Esophagus mucosa (tissue), 1 donor: ENCODE data around the gene ARID5B. TPM values are rescaled to one million over a fixed set of nuclear protein-coding genes. Genes with fewer than 3 reads are reported as not detected.

Source experiments
- ATAC-seq: fragments of 200-7000 bp; cut with Tn5 transposase; one replicate; pipeline ENCODE4 v1.9.1; 2020
- total RNA-seq: library from RNA; stranded (reverse); gene quantifications from one replicate; pipeline ENCODE4 v1.2.4, GENCODE V29; 2023
- donor health status: DM: yes; HTN: yes; CAD: no.

Gene ARID5B
- total RNA-seq, 1 donor from 2014 or later: 23.4 TPM

DNA sequence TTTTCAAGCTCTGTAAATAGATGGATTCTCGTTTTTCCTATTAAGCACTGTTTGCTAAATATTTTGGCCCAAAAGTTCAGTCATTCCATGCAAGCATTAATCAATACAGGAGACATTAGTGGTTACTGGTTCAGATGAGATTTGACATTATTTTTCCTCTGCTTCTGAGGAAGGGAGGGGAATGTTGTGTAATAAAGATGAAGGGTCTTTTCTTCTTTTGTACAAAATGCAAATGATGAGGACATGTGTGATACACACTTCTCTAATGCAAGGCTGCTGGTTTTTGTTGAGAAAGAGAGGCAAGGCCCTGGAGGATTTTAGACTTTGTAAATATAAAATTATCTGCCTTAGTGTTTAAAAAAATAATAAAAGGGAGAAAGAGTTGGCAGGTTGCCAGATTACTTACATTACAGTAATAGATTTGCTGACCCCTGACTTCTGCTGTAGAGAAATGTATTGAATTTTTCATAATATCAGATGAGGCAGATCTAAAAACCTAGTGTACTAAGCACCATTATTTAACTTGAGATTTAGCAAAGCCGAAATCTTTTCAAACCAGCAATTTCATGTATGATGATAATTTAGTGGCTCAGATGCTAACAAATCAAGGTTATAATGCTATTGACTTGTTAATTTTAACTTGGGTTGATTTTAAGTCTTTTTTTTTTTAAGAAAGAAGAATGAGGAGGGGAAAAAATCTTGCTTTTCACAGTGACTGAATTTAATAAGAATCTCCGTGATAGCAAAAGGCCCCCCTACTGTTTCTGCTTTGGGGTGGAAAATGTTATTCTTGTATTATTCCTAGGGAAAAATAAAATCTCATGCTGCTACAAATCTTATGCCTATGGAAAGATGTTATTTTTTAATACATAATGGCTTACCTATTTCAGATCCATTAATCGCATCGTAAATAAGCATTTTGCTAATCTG, 180.1 kb downstream of the ARID5B start:
- no peak for ATAC-seq

DNA sequence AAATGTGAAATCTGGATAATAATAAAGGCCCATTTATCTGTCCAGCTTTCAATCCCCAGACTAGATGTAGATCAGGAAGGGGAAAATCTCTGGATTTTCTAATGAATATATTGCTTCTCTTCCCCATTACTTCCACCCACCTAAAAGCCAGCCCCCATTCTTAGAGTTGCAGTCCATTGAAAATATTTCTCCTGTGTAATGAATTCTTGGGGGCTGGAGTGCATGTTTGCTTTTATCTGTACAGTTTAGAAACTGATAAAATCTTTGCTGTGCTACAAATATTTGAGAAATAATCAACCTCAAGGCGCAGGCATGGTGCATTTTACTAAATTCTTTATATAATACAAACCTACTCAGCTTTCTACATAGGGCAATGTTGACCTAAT, 180.8 kb downstream of the ARID5B start:
- no peak for ATAC-seq

DNA sequence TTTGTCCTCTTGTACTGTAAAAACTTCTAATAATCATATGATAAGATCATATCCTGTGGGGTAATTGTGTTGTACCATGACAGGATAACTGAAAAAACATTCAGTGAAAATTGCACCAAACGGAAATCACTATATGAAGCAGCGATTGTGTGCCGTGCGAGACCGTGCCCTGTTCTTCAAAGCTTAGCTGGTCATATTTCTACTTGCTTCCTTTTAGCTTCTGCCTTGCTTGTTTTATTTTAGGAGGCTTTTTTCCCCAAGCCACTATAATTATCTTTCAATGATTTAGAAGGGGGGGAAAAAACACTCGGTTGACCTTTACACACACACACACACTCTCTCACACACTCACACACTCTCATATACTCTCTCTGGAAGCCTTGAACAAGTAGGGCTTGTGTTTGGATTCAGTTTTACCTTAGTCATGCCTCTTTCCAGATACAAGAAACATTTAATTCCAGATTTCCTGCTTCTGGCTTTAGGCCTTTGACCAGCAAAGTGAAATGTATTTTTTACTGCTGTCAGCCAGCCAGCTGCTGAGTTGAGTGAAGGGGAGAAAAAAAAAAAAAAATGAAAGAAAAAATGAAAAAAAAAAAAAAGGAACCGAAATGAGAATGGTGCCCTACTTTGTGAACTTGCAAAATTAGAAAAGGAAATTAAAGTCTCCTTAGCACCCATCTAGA, 181.4 kb downstream of the ARID5B start:
- peak; percentile 39 for ATAC-seq

DNA sequence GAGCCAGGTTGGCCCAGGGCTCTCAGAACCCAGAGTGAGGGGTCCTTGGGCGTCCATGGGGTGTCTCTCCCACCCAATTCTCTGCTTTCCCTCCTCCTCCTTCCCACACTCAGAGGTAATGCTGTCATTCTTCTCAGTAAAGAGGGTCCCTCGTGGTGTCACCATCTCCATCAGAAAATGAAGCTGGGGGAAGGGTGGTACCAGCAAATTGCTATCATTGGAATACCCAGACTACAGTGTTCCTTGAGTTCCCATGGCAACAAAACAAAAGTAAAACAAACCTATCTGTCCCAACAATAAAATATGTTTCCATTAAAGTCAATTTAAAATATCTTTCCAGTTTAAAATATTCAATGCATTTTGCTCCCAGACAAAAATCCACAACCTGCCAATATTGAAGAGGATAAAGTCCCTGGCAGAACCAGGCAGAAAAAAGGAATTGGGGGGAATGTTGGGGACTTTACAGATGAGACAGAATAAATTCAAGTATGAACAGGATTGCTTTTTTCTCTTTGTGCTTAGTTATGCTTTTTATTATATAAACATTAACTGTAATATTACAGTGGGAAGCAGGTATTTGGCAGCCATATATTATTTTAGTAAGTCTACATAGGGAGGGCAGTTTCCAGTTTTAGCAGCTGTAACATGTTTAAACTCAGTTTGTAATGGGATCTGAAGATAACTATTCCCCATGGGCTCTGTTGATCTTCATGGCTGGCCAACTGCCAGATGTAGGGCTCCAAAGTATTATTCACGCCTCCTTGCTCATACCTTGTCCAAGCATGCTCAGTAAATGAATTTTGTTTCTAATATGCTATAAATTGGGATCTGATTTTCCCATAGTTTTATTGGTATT, 182.1 kb downstream of the ARID5B start:
- peak; percentile 78 for ATAC-seq

DNA sequence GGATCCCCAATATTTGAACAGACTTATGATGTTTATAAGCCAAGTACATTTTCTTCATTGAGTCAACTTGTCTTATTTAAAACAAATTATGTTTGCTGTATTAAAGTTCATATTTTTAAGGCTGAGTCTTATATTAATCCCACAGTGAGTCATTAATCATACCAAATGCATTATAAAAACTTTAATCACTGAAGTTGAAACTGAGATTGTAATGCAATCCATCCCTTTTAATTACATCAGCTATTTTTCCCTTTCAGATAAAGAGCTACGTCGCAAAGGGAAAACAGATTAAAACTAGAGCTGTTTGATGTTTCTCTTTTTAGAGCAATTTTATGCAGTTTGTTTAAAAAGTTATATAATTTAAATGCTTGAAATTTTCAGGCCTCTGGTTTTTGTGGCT, 183.0 kb downstream of the ARID5B start:
- ATAC-seq: peak; percentile 42

DNA sequence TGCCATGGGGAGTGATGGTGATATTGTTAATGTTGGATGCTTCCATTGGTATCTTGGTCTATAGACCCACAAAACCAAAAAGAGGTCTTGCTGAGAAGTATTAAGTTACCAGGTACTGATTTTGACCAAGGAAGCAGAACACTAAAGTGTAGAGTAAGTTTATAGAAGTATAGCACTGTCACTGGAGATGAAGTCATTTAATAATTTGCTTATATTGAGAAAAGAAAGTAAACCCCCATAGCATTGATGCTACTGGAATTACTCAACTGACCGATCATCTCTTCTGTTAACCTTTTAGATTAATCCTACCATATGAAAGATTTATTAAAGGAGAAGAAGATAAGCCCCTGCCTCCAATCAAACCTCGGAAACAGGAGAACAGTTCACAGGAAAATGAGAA, 183.9 kb downstream of the ARID5B start:
- no peak for ATAC-seq

DNA sequence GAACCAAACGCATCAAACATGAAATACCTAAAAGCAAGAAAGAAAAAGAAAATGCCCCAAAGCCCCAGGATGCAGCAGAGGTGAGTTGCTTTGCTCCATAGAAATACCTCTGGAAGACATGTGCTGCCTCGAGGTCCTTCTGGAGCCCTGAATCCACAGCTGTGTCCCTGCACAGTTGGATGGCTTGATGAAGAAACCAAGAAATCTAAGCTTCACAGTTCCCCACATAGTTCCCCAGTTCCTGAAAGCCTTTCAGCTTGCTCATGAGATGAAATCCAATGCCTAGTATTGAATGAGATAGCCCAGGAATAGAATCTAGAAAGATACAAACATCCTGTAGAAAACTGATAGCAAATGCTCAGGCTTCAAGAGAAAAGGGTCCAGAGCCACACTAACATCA, 184.3 kb downstream of the ARID5B start:
- no peak for ATAC-seq

DNA sequence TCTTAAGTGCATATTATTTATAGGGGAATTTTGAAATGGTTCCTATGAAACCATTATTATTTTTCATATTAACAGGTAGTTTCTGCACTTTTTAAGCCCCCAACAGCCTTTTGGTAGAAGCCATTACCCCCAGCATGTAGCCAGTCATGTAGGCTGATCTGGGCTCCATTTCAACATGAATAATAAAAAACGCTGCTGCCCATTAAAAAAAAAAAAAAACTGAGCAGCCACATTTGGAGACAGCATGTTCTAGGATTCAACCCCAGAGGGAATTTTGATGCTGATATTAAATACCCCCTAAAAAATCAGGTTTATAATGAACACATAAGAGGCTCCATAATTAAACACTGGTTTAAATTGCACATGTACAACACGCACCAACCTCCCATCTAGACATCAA, 185.8 kb downstream of the ARID5B start:
- no peak for ATAC-seq

DNA sequence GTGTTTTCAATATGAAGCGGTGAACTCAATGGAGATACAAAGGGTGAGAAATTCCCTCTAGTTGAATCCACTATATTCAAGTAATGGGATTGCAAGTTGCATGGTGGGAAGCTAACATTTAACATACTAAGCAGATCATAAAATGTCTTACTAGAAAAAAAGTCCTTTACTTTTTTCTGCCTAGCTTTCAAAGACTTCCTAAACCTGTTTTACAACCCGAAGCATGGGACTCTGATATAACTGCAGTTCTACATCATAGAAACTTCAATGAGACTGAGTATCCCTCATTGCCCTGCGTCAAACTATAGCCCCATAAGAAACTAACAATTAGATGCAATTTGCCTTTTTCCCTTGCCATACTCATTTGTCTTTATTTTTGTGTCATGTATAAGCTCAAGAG, 187.3 kb downstream of the ARID5B start:
- ATAC-seq: no peak

DNA sequence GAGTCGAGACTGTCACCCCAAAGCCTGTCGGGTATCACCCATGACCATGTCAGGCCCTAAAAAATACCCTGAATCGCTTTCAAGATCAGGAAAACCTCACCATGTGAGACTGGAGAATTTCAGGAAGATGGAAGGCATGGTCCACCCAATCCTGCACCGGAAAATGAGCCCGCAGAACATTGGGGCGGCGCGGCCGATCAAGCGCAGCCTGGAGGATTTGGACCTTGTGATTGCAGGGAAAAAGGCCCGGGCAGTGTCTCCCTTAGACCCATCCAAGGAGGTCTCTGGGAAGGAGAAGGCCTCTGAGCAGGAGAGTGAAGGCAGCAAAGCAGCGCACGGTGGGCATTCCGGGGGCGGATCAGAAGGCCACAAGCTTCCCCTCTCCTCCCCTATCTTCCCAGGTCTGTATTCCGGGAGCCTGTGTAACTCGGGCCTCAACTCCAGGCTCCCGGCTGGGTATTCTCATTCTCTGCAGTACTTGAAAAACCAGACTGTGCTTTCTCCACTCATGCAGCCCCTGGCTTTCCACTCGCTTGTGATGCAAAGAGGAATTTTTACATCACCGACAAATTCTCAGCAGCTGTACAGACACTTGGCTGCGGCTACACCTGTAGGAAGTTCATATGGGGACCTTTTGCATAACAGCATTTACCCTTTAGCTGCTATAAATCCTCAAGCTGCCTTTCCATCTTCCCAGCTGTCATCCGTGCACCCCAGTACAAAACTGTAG, 191.0 kb downstream of the ARID5B start:
- ATAC-seq: no peak

DNA sequence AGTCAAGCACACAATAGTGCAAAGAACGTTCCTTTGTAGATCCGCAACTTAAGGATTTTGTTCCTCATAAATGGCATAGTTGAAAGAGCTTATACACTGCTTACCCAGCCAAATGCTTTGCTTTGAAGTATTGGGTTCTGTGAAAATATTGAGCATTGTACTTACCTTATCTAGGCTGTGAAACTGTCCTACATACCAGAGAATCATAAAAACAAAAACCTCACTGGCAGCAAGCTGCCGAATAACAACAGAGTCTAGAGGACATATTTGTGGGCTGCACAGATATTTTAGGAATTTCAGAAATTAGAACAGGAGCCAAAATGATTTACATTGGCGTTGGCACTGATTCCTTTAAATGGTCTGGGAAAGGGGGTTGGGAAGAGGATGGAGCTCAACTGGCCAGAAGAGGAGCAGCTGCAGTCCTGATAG, 192.4 kb downstream of the ARID5B start:
- ATAC-seq: no peak

DNA sequence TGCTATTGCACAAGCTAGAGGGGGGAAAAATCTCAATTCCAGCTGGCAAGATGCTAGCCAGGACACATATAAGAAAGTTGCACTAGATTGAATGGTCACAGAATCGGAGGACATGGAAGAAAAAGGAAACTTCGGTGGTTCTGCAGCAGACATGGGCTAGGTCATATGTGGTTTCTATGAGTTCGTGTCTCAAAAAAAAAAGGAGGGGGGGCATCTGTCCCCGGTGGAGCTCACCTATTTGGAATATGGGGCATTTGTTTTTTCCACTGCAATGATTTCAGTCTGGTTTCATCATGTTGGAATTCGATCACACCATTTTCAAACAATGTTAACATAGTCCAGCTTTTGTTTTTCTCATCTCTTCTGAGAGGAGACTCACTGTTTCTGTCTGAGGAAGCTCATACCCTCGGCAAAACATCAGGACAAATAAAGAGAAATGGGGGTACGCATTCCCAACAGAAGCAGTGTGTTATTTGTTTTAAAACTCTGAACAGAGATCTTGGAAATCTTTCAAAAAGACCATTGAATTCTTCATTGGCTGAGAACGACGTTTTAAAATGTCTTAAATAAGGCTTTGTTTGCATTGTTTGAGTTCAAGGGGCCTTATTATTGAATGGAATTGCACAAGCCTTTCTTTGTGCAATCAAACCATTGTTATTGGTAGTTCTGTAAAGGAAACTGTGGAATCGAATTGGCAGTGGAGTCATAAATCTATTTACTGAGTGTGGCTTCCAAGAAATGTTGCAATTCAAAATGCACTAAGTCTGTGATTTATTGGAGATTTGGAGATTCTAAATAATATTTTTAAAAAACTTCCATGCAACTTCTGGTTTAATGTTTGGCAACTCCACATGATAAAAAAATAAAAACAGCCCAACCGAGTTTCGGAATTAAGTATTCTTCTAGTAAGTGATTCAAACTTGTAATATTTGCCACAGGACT, 194.0 kb downstream of the ARID5B start:
- ATAC-seq: no peak

DNA sequence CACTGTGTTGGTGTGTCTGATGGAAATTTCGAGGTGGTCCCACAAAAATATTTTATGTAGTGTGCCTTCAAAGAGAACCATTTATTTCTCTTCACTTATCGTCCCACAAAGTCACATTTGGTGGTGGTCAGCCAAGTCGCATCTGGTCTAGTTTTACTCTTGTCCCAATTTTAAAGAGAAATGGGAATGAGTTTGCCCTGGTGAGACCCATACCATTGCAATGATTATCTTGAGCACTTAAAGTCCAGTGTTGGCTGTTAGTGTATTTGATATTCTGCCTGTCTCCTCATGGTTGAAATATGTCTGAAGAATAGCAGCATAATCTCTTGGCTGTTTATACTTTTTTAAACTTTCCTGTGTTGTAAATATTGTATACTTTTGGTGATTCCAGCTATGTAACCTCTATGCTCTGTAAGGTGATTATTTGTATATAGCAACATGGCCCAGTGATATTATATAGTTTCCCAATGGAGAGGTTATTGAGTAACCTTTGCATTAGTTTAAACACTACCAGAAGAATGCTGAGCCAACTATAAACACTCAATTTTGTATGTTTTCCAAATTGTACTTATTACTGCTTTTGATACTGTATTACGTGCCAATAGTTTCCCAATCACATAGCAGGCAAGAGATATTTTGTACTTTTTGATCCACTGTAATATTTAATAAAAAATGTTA, 194.9 kb downstream of the ARID5B start:
- no peak for ATAC-seq

DNA sequence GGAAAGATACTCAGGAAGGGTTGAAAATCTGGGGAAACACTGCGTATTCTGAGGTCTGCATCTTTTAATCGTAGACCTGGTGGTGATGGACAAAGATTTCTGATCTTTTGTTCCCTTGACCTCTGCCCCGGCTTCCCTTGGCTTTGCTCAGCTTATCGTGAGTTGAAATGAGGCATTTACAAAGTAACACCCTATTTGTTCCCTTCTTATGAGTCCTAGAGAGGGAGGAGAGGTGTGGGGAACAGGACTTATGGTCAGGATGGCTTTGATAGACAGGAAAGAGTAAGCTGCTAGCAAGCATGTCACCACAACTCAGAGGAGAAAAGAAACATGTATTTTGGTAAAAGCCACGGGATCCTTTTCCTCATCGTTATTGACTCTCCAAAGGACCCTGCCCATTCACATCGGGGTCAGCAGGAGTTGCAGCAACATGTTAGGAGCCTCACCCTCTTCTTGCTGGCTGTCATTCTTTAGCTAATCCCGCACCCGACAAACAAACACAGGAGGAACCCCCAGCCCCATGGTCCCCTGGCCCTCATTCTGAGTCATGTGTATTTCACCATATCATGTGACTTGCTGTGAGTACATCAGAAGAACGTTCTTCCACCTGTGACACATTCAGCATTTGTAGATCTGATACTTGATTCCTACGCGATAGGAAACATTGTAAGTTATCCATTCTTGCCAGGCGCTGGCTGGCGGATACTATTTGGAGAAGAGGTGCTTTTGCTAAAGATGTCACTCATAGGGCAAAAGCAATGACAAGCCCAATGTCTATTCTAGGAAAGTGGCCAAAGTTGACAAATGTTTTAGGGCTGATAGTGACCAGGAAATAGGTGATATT, 197.0 kb downstream of the ARID5B start:
- ATAC-seq: peak; percentile 42

DNA sequence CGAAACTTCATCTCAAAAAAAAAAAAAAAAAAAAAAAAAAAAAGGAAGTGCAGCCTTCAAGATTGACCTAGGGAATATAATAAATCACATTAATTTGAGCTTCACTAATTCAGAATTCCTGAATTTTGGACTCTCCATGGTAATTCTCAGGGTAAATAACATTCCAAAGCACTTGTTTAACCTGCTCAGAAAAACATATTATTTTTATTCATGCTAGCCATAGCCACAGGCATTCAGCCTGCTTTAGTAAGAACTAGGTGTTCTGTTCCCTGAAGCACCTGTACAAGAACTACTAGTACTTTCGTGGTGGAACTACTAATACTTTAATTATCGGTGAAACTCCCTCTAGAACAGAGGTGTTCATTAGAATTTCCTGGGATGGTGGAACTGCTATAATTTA, 197.8 kb downstream of the ARID5B start:
- ATAC-seq: no peak

DNA sequence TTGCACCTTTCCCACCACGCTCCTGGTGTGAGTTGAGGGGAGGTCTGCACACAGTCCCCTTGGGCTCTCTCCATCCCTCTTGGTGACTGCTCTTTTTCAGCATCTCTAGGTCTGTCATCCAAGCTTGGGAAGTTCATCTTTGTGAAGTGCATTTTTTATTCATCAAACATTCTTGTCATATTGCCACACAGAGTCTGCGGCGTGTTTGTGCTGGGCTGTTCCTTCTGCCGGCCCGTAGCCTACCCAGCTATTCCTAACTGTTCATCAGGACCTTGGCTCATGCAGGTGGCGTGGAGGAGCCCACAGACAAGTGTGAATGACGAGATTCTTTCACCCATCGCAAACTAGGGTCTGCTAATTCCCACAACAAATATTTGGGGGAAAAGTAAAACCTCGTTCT, 202.4 kb downstream of the ARID5B start:
- no peak for ATAC-seq

DNA sequence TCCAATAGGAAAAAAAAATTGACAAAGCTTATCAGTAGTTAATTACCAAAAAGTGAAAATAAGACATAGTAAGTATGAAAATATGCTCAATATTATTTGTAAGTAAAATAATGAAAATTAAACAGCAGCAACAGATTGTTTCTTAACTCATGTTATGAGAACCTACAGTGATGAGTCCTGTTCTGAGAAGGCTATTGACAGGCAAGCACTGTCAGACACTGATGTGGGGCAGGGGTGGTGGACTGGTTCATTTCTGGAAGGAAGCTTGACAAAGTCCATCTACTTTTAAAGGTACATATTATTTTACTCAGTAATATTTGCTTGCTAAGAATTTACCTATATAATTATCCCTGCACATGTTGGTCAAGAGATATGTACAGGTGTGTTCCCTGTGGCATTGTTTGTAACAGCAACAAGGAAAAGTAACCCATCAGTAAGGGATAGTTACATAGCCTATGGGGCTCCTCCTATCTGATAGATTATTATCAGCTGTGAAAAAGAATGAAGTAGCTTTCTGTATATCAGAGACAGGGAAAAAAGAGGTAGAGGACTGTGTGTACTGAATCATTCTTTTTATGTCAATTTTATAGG, 205.5 kb downstream of the ARID5B start:
- no peak for ATAC-seq

DNA sequence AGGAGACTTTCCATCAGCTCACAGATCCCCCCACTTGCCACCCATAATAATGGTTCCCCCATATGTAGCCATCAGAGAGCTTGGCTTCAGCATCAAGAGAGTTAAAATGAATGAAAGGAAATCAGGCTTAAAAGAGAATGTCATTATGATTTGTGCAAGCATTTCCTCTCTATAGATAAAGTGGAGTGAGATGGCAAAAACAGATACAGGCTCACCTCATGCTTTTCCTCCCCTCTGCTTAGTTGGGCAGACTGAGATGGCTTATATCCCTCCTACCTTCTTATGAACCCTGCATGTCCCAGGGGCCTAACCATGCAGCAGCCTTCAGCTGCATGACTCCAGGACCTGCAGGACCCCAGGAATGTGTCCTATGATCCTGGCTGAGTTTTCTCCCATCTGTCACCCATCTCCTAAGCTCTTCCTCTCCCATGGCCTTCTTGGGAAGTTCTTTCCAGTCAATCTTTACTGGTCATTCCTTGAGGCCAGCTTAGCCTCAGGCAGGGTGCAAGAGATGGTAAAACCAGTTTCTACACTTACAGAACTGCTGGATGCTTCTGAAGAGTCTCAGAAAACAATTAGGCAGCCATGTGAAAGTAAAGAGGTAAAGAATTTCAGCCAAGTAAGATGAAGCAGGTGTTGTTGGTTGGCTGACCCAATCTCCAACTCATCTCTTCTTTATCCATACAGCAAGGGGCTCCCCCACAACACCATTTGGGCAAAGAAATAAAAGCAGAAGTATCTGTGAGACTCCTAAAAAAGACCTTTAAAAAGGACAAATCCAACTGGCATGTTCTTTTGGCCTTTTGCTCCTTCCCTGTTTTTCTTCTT, 207.5 kb downstream of the ARID5B start:
- no peak for ATAC-seq
